HG02759 (cell line): Measurements from ENCODE around the gene IKZF5.

Source experiments
- ATAC-seq: cut with Tn5 transposase; IDR thresholded peaks from one replicate; pipeline ENCODE4 v1.9.1; 2021; ENCODE audit warnings: mild to moderate bottlenecking, moderate library complexity; ENCODE audit not compliant: unreplicated experiment

The IKZF5 gene

DNA sequence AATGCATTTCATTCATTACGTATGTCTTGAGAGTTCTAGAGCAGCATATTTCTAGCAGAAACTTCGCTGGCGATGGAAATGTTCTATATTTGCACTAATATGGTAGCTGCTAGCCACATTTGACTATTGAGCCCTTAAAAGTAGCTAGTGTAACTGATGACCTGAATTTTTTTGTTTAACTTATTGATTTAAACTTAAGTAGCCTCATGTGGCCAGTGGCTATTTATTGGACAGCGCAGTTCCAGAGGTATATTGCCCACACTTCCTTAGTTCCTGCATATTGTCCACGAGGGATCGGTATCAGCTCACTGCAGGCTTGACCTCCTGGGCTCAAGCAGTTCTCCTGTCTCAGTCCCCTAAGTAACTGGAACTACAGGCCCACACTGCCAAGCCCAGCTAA, 24.7 kb downstream of the IKZF5 start:
- no peak for ATAC-seq

DNA sequence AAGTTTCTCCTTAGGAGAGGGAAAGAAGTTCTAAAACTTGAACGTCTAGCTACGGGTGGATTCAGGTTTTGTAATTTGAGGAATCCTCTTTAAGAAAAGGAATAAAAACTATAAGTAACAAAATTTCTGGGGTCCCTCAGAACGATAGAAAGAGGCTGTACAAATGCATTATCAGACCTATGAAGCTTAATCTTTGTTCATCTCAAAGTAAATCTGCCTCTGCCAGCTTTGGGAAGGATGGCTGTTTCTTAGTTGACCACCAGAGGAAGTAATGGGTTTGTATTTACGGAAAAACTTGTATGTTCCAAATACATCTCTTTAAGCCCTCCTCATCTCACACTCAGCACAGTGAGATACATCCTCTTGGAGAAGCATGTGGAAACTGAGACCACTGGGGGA, 27.5 kb downstream of the IKZF5 start:
- ATAC-seq = no peak

DNA sequence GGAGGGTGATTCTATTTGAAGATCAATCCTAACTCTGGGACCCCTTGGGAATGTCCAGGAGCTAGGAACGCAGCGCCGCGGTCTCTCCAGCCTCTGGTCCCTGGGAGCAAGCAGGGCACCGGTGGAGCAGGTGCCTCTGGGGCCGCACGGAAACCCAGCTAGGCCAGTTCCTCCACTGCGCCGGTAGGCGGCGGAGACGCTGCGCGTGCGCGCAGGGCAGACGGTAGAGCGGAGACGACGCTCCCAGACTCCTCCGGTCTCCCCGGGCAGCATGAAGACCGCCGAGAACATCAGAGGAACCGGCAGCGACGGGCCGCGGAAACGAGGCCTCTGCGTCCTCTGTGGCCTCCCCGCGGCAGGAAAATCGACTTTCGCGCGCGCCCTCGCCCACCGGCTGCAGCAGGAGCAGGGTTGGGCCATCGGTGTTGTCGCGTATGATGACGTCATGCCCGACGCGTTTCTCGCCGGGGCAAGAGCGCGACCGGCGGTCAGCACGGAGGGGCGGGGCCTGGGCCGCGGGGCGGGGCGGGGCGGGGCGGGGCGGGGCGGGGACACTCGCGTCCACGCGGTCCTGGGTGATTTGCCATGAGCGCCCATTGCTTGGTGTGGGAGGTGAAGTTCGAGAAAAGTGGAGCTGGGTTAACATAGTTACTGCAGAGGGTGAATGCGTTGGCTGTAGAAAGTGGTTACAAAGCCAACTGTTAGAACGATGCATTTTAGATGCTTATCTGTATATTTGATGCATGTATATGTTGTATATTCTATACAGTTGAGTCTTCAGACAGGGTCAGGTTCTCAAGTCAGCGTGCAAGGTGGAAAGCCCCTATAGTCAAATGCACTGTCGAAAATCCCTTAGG, 28.2 kb downstream of the IKZF5 start, which contains the start of gene PSTK:
Gene PSTK (plus strand): TSS at position 193 of the 857 bp plus-strand sequence. CDS start 79 bp downstream, at position 272.
- peak; percentile 97 for ATAC-seq

DNA sequence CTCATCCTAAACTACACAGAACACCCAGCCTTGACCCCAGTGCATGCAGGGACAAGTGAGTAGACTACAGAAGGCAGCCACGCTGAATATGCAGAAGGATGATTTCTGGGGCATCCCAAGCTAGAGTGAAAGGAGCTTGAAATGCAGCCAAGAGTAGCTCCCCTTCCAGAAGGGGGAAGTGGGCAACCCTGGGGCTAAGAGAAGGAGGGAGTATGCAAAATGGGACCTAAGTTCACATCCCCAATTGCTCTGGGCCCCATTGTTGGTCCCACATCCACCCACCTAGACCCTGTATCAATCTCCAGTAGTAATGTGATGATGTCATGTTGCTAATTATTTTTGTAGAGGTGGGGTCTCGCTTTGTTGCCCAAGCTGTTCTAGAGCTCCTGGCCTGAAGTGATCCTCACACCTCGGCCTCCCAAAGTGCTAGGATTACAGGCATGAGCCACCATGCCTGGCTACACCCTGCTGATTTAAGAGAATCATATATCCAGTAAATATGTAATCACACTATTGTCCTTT, 34.0 kb downstream of the IKZF5 start:
- ATAC-seq = no peak

DNA sequence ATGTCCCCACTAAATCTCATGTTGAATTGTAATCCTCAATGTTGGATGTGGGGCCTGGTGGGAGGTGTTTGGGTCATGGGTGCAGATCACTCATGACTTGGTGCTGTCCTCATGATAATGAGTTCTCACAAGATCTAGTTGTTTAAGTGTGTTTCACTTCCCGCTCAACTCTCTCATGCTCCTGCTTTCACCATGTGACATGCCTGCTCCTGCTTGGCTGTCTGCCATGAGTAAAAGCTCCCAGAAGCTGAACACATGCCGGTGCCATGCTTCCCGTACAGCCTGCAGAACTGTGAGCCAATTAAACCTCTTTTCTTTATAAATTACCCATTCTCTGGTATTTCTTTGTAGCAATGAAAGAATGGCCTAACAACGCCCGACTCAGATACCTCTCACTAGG, 34.6 kb downstream of the IKZF5 start:
- ATAC-seq = no peak

DNA sequence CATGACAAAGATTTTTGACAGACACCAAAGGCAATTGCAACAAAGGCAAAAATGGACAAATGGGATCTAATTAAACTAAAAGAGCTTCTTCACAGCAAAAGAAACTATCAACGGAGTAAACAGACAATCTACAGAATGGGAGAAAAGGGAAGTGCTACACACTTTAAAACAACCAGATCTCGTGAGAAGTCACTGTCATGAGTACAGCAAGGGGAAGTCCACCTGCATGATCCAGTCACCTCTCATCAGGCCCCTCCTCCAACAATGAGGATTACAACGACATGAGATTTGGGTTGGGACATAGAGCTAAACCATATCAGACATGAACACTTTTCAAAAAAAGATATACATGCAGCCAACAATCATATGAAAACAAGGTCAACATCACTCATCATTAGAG, 39.9 kb downstream of the IKZF5 start:
- no peak for ATAC-seq

DNA sequence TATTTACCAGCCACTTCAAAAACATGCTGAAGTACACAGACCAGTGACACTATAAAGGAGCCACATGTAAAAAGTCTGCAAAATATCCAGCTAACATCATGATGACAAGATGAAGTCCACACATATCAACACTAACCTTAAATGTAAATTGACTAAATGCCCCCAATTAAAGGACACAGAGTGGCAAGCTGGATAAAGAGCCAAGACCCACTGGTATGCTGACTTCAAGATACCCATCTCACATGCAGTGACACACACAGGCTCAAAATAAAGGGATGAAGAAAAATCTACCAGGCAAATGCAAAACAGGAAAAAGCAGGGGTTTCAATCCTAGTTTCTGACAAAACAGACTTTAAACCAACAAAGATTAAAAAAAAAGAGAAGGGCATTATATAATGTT, 41.7 kb downstream of the IKZF5 start:
- ATAC-seq = no peak

DNA sequence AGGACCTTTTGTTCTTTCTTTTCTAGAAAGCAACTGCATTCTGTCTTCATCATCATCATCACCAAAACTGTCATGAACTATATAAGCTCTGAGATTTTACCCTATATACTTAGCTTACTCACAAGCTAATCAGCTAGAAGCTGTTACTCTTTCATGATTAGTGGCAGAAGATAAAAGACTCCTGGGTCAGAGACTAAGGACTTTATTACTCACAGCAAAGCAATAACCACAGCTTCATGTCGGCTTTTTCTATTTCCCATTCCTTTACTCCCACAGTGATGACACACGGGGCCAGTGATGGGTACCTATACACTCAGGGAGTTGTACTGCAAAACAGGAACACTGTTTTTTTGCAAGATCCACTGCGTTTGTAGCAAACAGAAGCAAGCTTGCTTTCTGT, 46.2 kb downstream of the IKZF5 start:
- no peak for ATAC-seq

DNA sequence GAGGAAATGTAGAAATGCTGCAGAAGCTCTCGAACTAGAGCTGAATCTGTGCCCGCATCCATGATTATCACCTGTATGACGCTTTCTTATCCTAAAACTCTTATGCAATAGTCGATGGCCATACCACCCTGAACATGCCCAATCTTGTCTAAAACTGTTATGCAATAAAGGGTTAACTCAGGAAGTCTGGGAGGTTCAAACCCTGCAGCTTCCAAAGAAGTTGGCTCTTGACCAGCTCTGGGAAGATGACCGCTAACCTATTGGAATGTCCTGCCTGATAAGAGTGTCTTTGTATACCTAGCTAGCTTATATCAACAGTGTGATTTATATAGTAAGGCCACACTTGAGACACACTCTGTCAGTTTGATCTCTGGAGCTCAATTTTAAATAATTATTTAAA, 51.1 kb downstream of the IKZF5 start:
- no peak for ATAC-seq

DNA sequence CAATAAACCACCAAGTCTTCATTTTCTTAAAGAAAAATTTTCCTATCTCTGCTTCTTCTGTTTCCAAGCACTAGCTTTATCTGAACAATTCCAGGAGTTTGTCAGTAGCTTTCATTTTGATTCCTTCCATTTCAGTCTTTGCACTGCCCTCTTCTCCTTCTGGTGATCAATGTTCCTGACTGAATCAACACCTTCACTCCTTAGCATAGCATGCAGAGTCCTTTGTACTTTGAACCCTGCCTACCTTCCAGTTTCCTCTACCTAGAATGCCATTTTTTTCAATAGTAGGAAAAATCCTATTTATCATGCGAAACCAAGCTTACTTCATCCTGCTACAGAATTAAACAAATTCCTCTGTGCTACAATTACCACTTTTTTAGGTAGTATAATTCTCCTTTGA, 52.7 kb downstream of the IKZF5 start:
- no peak for ATAC-seq

DNA sequence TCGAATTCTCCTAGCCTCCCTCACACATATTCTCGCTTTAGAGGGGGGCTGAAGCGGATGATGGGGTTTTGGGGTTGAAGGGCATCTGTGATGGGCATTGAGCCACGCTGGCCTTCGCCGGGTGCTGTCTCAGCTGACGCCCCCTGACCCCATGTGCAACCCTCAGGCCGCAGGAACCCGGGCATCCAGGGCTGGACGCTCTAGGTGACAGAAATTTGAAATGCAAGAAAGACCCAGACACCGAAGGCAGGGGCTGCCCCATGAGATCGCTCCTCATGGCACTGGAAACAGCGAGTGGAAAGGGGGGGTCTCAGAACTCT, 53.9 kb downstream of the IKZF5 start:
- no peak for ATAC-seq

DNA sequence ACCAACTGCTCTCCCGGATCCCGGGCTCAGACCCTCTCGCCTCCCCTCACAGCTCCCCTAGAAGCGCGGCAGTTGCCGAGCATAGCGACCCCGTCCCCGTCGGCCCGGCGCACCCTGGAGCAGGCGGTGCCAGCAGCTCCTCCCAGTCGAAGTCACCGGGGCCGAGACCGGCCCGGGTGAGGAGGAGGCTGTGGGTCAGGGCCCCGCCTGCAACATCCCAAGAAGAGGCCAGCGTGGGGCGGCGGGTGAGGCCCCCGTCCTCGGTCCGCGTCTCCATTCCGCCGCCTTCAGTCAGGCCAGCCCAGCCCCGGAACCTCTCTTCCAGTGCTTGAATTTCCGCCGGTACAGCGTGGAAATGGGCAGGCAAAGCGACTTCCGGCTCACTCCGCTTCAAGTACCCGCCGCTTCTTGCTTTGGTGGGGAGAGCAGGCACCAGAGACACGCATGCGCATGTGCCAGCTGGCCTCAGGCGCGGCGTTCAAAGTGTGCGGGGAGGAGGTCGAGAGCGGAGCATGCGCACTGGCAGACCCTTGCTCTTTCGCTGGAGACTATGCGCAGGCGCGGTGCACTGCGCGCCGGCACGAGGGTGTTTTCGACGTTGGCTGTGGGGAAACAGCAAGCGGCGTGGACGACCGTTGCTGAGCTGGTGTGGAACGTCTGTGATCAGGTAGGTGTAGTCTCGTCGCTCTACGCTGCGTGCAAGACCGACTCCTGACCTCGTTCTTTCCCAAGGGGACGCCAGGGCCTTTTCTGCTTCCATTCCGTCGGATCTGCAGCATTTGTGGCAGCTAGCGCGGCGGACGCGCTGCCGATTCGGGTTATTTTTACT, 54.5 kb downstream of the IKZF5 start, which contains the start of gene C10orf88:
Gene C10orf88 (minus strand): TSS at position 326 of the 829 bp plus-strand sequence. CDS start 49 bp downstream, at position 277.
- peak; percentile 99 for ATAC-seq

DNA sequence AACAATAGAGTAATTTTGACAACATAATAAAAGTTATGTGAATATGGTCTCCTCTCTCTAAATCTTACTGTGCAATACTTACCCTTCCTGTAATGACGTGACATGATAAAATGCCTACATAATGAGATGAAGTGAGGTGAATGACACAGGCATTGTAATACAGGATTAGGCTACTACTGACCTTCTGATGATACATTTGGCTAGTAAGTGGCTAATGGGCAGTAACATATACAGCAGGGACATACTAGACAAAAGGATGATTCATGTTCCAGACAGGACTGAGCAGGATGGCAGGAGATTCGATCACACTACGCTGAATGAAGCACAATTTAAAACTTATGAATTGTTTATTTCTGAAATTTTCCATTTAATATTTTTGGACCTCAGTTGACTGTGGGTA, 59.3 kb downstream of the IKZF5 start:
- no peak for ATAC-seq
